Nephron (organoid): ENCODE measurements around the gene KIF9.

Experiments
- H3K27ac Mint-ChIP-seq, 3 experiments: 2 replicates each; pipeline ENCODE4 v1.8.0; 2020; ENCODE audit warnings: mixed read lengths in 3 of 3, mild to moderate bottlenecking in 2 of 3, moderate library complexity in 1 of 3
- H3K27me3 Mint-ChIP-seq: 2 replicates; pipeline ENCODE4 v1.8.0; 2021; ENCODE audit warnings: low read depth, mild to moderate bottlenecking, moderate library complexity, mixed read lengths
- H3K36me3 Mint-ChIP-seq: 2 replicates; pipeline ENCODE4 v1.8.0; 2020; ENCODE audit warnings: low read depth, mixed read lengths
- H3K4me1 Mint-ChIP-seq: 2 replicates; pipeline ENCODE4 v1.8.0; 2020; ENCODE audit warnings: mixed read lengths
- H3K4me3 Mint-ChIP-seq, 3 experiments: 2 replicates each; pipeline ENCODE4 v1.8.0; 2020; ENCODE audit warnings: mild to moderate bottlenecking in 3 of 3, mixed read lengths in 3 of 3, moderate library complexity in 2 of 3
- H3K9me3 Mint-ChIP-seq: 2 replicates; pipeline ENCODE4 v1.8.0; 2020; ENCODE audit warnings: mixed read lengths
- TF ChIP-seq, protein P1 (sequence below), 3 experiments: fragments of 200-600 bp; sonication (generic); IDR thresholded peaks; one replicate each; pipeline ENCODE4 v1.5.0; 2021; ENCODE audit warnings: antibody characterized with exemption in 3 of 3; ENCODE audit not compliant: unreplicated experiment in 3 of 3

Gene KIF9

DNA sequence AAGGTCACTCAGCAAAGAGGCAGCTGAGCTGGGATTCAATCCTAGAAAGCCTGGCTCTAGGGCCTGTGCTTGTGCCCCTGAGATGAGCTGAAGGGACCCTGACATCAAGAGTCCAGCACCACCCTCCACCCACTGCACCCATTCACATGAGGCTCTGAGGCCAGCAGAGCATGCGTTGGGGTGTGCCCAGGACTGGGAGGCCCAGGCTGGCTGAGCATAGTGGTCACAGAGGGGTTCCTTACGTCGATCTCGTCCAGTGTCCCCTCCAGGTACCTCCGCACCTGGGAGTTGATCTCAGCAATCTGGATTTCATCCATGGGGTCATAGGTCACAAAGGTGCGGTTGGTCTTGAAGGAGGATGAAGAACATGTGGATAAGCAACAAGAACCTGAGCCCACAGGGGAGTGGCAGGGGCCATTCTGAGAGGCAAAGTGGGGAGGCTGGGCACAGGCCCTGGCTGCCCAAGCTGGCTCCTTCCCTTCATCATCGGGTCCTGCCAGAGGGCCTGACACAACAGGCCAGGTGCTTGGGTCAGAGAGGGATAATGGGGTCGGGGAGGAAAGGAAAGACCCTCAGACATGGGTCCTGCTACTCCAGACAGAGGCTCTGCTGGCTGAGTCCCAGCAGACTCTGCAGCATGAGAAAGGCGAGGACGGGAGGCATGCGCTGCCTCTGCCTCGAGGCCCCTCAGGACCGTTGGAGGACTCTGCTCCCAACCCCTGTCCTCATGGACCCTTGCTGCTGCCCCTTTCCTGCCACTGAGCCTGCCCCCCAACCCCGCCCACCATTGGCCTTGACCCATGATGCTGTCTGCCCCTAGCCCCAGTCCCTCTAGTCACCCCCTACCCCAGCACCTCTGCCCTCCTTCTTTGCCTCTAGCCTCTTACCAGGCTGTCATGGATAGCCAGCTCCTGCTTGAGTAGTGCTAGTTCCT is 35.2 kb downstream of the KIF9 start:
- no peaks in the 10 kb centered on the region for H3K9me3 Mint-ChIP-seq
- TF ChIP-seq, protein P1, sequence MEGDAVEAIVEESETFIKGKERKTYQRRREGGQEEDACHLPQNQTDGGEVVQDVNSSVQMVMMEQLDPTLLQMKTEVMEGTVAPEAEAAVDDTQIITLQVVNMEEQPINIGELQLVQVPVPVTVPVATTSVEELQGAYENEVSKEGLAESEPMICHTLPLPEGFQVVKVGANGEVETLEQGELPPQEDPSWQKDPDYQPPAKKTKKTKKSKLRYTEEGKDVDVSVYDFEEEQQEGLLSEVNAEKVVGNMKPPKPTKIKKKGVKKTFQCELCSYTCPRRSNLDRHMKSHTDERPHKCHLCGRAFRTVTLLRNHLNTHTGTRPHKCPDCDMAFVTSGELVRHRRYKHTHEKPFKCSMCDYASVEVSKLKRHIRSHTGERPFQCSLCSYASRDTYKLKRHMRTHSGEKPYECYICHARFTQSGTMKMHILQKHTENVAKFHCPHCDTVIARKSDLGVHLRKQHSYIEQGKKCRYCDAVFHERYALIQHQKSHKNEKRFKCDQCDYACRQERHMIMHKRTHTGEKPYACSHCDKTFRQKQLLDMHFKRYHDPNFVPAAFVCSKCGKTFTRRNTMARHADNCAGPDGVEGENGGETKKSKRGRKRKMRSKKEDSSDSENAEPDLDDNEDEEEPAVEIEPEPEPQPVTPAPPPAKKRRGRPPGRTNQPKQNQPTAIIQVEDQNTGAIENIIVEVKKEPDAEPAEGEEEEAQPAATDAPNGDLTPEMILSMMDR (IDR thresholded peaks at IDR 0.05; ENCODE audit: unreplicated experiment in 3 of 3) = no peak
- H3K4me3 Mint-ChIP-seq = no peak overlapping the region
- H3K27ac Mint-ChIP-seq = no peak overlapping the region
- H3K27me3 Mint-ChIP-seq = no peaks in the 10 kb centered on the region
- no peaks in the 10 kb centered on the region for H3K4me1 Mint-ChIP-seq
- H3K36me3 Mint-ChIP-seq = no peaks in the 10 kb centered on the region

DNA sequence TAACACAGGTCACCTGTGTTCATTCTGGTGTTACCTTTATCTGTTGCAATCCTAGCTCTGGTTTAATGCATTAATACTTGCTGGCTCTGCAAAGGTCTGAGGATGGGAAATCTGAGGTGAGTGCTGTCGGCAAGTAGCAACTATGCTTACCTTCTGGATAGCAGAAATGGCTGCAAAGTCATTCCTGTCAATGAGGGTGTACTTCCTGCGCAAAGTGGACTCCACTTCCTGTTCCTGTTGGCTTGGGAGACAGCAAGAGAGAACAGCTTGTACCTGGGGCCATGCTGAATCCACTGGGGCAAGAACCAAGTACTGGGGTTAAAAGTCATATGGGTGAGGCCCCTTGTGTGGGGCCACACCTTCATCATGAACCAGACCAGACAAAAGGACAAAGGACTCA is 37.3 kb downstream of the KIF9 start:
- no peak overlapping the region for H3K27ac Mint-ChIP-seq
- H3K9me3 Mint-ChIP-seq = no peaks in the 10 kb centered on the region
- H3K4me1 Mint-ChIP-seq = no peaks in the 10 kb centered on the region
- TF ChIP-seq, protein P1 (IDR thresholded peaks at IDR 0.05; ENCODE audit: unreplicated experiment in 3 of 3) = no peak
- no peaks in the 10 kb centered on the region for H3K27me3 Mint-ChIP-seq
- no peaks in the 10 kb centered on the region for H3K36me3 Mint-ChIP-seq
- no peak overlapping the region for H3K4me3 Mint-ChIP-seq

DNA sequence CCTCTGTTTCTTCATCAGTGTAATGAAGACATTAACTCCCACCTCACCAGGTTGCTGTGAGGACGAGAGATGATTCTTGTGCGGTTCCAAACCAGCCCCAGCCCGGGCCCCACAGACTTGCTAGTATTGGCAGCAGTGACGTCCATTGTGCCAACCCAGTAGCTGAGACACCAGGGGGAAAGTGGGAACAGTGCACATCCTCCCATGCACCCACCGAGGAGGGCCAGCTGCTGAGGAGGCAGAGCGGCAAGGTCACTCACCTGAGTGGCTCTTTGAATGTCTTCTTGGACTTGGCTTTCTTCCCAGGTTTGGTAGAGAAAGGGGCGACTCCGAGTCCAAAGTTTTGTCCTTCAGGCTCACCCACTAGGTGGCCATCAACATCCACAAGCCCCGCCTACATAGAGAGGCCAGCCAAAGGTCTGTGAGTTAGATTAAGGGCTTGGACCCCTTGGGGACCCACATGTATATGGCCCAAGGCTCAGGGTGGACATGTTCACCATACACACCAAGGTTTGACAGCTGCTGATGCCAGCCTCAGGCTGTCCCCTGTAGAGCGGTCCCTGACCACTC is 38.0 kb downstream of the KIF9 start:
- Mint-ChIP-seq H3K4me3 (no peak overlapping the region), H3K27ac (no peak overlapping the region), H3K27me3 (no peaks in the 10 kb centered on the region), H3K9me3 (no peaks in the 10 kb centered on the region), H3K36me3 (no peaks in the 10 kb centered on the region), H3K4me1 (no peaks in the 10 kb centered on the region)
- TF ChIP-seq, protein P1 (IDR thresholded peaks at IDR 0.05; ENCODE audit: unreplicated experiment in 3 of 3) = no peak

- Mint-ChIP-seq H3K9me3 (no peaks in the 10 kb centered on the region), H3K4me3 (no peak overlapping the region), H3K27ac (no peak overlapping the region), H3K36me3 (no peaks in the 10 kb centered on the region), H3K4me1 (no peaks in the 10 kb centered on the region), H3K27me3 (no peaks in the 10 kb centered on the region)
- TF ChIP-seq, protein P1 (IDR thresholded peaks at IDR 0.05; ENCODE audit: unreplicated experiment in 3 of 3) = no peak
Observed at GRCh38 chr3:47243419-47244147, 39.0 kb downstream of the KIF9 start.

- Mint-ChIP-seq H3K9me3 (no peaks in the 10 kb centered on the region), H3K27ac (no peak overlapping the region), H3K4me1 (no peaks in the 10 kb centered on the region), H3K27me3 (no peaks in the 10 kb centered on the region), H3K4me3 (no peak overlapping the region), H3K36me3 (no peaks in the 10 kb centered on the region)
- TF ChIP-seq, protein P1 (IDR thresholded peaks at IDR 0.05; ENCODE audit: unreplicated experiment in 3 of 3) = no peak
Observed at GRCh38 chr3:47239929-47240328, 42.7 kb downstream of the KIF9 start.
